Subcutaneous adipose tissue (tissue), 4 donors: ENCODE data around the gene SNX30. TPM values are rescaled to one million over a fixed set of nuclear protein-coding genes. Genes with fewer than 3 reads are reported as not detected.

Source experiments
- CTCF ChIP-seq: fragments of 450-650 bp; IDR thresholded peaks from one replicate; pipeline ENCODE4 v1.5.1; 2016; ENCODE audit warnings: low read depth, mild to moderate bottlenecking, control low read depth, antibody characterized with exemption, moderate library complexity
- total RNA-seq, 4 donors: library from RNA; depleted of rRNA; stranded (reverse); fragments of >200 nt; gene quantifications; one replicate each; pipeline ENCODE4 v1.1.0, GENCODE V29; 2016

The SNX30 gene
- total RNA-seq, 4 donors from 2014 or later = 10.1 to 25.3 (median 13.4) TPM

- TF ChIP-seq CTCF = no peak
Observed at GRCh38 chr9:112772551-112772950, 22.0 kb downstream of the SNX30 start.

- TF ChIP-seq CTCF = no peak
Observed at GRCh38 chr9:112774006-112774996, 23.7 kb downstream of the SNX30 start.

- no peak for TF ChIP-seq CTCF
Observed at GRCh38 chr9:112777914-112778313, 27.4 kb downstream of the SNX30 start.

- no peak for TF ChIP-seq CTCF
Observed at GRCh38 chr9:112780450-112781036, 30.0 kb downstream of the SNX30 start.

GRCh38 chr9:112782218-112782617, 31.7 kb downstream of the SNX30 start:
- no peak for TF ChIP-seq CTCF

- no peak for TF ChIP-seq CTCF
Observed at GRCh38 chr9:112783551-112783954, 33.0 kb downstream of the SNX30 start.
